Measurements from ENCODE around the gene PHEX.

GRCh38 chrX:22093550-22093949, 61.4 kb downstream of the PHEX start:
- TF ChIP-seq CTCF (IDR thresholded peaks at IDR 0.05): no peak
- no peak for TF ChIP-seq POLR2A (IDR thresholded peaks at IDR 0.05)
